GM18951 (cell line): ENCODE data around the gene GCLC.
"Not testable (repeated sequence)": the region's sequence is repeated elsewhere in the genome, so short reads cannot be mapped to it uniquely, and the experiment has no call there.

Source experiments
- POLR2A ChIP-seq: IDR thresholded peaks from 4 replicates; pipeline ENCODE4 v1.6.1; 2011; ENCODE audit warnings: mild to moderate bottlenecking; ENCODE audit not compliant: insufficient read length, insufficient read depth; ENCODE audit errors: extremely low read depth
- in situ Hi-C: fragments of 300-500 bp; cut with MboI; formaldehyde crosslinking; loops from one replicate; pipeline ENCODE4 v1.12.0; 2022; ENCODE audit warnings: low sequenced_read_pairs, mixed read lengths, inconsistent platforms; ENCODE audit not compliant: unreplicated experiment

The GCLC gene

DNA sequence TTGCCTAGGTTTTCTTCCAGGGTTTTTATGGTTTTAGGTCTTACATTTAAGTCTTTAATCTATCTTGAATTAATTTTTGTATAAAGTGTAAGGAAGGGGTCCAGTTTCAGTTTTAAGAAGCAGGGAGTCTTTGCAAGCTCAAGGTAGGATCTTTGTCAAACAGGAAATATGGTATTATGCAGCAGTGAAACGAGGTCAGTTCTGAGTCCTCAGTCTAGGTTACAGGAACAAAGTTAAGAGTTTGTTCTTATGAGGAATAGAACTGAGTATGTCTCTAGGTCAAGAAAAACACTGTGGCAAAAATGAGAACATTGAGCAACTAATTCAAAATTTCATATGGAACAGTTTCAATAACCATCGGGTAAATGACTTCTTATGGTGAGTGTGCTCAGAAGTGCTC is 63.6 kb downstream of the GCLC start:
- in situ Hi-C loops: no loop called here
- TF ChIP-seq POLR2A: no peak

DNA sequence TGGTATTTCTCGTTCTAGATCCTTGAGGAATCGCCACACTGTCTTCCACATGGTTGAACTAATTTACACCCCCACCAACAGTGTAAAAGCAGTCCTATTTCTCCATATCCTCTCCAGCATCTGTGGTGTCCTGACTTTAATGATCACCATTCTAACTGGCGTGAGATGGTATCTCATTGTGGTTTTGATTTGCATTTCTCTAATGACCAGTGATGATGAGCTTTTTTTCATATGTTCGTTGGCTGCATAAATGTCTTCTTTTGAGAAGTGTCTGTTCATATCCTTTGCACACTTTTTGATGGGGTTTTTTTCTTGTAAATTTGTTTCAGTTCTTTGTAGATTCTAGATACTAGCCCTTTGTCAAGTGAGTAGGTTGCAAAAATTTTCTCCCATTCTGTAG is 64.1 kb downstream of the GCLC start:
- in situ Hi-C loops: not testable (repeated sequence)

DNA sequence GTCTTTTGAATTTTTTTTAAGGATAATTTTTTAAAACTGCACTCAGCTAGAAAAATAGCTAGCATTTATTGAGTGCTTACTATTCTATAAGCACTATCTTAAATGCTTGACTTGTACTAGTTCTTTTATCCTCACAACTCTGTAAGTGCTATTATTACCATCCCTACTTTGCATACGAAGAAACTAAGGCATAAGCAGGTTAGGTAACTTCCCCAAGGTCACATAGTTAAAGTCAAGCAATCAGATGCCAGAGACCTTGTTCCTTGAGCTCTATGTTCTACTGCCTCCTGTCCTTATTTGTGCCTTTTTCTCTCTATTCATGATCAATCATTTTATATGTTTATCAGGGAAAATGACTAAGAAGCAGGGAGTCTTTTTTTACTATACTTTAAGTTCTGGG is 65.0 kb downstream of the GCLC start:
- in situ Hi-C loops: loop anchor here (10.0 kb wide), 1 partner anchor 295 kb away; no protein-coding TSS in a partner anchor

DNA sequence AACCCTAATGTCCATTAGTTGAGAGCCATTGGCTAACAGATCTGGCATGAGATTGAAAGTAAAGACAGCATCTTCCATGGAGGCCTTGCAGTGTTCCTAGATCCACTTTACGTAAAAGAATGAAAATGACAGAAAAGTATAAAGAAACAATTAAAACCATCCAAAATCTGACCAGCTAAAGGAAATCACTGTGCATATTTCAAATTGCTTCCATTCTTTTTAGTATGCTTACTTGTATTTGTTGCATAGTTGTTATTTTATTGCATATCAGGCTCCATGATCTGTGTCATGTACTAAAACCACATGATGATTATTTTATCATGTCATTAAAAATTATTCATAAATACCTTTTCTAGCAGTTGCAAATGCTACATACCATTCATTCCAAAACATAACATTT is 67.9 kb downstream of the GCLC start:
- in situ Hi-C loops: loop anchor here (10.0 kb wide), 1 partner anchor 292 kb away; no protein-coding TSS in a partner anchor
- no peak for TF ChIP-seq POLR2A

More for the DNA sequence above, 65.0 kb downstream of the GCLC start:
- no peak for TF ChIP-seq POLR2A

DNA sequence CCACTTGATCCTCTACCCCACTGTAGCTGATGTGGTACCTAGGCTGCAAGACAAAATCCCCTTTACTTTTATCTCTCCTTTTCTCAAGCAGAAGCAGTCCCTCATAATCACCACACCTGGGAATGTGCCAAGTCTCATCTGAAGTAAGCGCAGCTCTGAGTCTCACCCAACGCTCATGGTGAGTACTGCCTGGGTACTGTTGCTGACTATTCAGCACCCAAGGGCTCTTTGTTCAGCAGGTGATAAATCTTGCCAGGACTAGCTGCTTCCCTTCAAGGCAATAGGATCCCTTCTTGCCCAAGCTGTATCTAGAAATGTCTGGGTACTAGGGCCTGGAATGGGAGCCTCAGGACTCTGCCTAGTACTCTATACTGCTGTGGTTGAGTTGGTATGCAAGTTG is 70.9 kb downstream of the GCLC start:
- in situ Hi-C loops: loop anchor here (10.0 kb wide), 1 partner anchor 289 kb away; no protein-coding TSS in a partner anchor

DNA sequence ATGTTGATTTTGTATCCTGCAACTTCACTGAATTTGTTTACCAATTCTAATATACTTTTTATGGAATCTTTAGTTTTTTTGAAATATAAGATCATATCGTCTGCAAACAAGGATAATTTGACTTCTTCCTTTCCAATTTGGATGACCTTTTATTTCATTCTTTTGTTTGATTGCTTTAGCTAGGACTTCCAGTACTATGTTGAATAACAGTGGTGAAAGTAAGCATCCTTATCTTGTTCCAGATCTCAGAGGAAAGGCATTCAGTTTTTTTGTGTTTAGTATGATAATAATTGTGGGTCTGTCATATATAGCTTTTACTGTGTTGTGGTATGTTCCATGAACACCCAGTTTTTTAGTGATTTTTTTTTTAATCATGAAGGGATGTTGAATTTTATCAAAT is 75.7 kb downstream of the GCLC start:
- TF ChIP-seq POLR2A: no peak
- in situ Hi-C loops: no loop called here

More for the DNA sequence above, 70.9 kb downstream of the GCLC start:
- no peak for TF ChIP-seq POLR2A

DNA sequence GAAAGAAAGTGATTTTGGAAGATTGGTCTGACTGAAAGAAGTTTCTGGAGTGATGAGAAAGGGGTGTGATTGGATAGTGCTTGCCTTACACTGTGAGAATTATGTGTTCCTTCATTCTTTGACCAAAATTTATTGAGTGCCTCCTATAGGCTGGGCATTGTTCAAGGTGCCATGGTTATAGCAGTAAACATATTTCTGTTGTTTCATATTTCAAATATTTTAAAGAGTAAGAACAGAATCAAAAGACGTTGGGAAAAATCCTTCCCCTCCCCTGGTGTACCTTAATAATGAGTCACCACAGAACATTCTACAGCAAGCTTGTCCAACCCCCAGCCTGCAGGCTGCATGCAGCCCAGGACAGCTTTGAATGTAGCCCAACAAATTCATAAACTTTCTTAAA is 78.6 kb downstream of the GCLC start:
- in situ Hi-C loops: no loop called here

DNA sequence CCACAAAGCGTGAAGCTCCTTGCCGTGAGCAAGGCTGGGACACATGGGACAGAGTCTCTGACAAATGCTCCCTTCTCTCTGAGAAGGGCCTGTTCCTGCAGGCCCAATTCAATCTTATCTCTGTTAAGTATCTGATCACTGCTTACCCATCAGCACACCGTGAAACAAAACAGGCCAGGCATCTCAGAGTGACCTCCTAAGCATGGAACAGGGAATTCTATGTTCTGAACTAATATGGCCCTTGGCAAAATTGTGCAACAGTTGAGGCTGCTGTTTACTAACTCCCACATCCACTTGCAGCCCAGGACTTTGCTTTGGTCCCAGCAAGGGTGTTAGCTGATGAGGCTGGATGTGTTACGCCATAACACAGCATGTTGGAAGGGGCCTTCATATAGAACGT is 79.2 kb downstream of the GCLC start:
- no peak for TF ChIP-seq POLR2A
- in situ Hi-C loops: no loop called here

More for the DNA sequence above, 78.6 kb downstream of the GCLC start:
- no peak for TF ChIP-seq POLR2A

DNA sequence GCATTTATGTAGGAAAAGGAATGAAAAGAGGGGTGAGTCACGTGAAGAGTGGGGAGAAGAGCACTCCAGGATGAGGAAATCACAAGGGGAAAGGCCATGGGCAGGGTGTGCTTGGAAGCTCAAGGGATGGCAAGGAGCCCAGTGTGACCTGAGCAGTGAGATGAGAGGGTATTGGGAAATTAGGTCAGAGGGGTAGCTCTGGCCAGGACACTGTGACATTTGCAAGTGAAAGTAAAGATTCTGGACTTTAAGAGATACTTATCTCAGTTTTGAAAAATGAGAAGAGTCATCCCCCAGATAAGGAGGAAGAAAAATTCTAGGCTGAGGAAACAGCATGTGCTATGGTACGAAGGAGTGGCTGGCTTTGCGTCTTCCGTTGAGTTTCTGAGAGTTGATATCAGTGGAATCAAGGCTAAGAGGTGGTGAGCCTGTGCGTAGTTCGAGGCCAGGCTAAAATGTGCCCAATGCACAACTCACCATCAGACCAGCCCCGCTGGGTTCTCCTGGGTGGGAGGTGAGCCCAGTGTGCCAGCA is 79.9 kb downstream of the GCLC start:
- in situ Hi-C loops: no loop called here
- no peak for TF ChIP-seq POLR2A

DNA sequence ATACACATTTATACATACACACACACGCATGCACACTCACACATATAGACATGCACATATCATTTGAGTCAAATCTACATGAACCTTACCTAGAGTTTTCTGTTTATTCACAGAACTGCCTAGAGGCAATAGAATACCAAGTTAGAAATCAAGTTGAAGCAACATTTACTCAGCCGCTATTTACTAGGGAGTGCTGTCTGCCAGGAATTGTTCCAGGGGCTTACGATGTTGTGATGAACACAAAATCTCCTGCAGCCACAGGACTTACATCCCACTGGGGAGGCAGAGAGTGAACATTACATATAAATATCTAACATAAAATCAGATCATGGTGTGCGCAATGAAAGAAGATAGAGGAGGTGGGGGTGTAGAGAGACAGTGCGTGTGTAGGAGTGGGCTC is 80.4 kb downstream of the GCLC start:
- no peak for TF ChIP-seq POLR2A
- in situ Hi-C loops: no loop called here

DNA sequence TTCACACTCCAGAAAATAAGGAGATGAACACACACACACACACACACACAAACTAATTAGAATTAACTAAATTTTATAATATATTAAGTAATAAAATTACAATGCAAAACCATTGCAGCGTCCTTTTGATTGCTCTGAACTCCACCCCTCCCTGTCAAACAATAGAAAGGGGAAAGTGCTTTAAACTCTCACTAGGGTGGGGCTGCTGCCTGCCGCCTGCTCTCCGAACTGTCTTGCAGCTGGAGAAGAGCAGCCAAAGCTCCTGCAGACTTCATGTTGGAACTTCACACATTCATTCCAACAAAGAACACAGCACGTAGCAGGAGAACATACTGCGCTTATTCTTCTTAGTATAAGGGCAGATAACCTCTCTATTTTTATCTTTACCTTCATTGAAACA is 83.2 kb downstream of the GCLC start:
- TF ChIP-seq POLR2A: no peak
- in situ Hi-C loops: no loop called here

DNA sequence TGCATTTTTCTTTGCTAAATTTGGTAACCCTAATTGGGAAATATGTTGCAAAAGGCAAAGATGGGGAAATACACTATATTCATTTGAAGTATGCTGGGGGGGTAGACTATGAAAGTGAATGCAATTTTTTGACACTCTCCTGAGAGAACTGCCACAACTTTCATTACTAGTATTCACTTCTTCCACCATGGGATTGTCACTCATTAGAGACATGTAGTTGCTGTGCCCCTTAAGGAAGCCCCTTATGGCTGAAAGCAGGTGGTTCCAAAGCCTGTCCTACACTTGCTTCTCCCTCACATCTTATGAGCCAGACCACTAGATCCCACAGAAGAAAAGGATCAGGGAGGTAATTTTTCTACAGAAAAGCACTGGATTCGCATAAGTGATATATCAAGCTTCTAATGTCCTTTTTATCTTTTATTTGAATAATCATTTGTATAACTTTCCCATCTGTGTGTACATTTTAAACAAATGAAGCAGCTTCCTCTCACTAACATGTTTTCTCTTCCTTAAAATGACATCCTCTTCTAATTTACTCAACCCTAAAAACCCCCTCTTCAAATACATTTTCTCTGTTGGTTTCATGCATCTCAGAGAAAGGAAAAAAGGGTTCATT is 83.8 kb downstream of the GCLC start:
- no peak for TF ChIP-seq POLR2A
- in situ Hi-C loops: no loop called here

DNA sequence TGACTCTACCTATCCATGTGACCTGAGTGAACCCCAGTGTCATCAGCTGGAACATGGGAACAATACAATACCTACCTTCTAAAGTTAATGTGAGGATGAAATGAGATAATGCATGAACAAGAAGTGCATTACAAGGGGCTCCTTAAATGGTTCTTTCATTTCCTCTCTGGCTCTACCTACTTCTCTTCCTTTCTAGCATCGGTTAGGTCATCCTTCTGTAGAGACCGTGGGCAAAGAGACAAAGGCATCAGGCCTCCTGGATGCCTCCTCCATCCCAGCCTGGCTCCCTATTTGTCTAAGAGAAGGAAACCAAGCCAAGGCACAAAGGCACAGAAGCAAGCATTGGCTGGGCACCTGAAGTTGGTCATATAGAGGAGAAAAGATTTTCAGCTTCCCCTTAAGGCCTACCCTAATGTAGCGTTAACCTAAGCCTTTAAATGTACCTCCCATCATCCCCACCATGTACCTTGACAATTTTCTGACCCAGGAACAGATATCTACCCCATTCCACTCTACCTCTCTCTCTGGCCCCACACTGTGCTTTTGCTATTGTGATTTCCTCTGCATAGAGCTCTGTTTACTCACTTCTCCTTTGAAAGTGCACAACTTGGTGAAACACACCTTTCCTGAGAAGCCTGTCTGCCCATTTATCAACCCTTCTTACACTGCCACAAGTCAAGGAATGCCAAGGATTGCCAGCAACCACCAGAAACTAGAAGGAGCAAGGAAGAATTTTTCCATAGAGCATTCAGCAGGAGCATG is 86.6 kb downstream of the GCLC start:
- in situ Hi-C loops: no loop called here
- no peak for TF ChIP-seq POLR2A

DNA sequence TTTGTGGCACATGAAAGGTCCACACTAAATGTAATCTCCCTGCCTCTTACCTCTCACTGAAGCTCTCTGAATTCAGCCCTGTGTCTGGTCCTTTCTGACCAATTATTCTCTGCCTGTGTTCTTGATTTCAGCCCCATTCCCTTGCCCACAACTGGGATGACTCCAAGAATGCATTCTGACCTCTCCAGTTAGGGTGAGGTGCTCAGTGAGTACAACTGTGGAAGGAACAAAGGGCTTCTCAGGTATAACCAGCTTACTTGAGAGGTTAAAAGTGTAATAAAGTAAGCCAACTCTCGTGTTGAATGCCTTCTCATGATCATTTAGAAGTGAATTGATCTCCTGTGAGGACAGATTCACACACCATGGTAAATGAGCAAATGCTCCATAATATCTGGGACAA is 88.1 kb downstream of the GCLC start:
- TF ChIP-seq POLR2A: no peak
- in situ Hi-C loops: no loop called here
